OCI-LY1 (cell line): ENCODE measurements around the gene BTBD9.

Experiments
- H2AFZ ChIP-seq: fragments of 200-600 bp; sonication (generic), shearing (Covaris generic); 2 replicates; pipeline ENCODE4 v1.6.0; 2014; ENCODE audit warnings: antibody characterized with exemption, mild to moderate bottlenecking, low read length
- H3F3A ChIP-seq: fragments of 200-600 bp; sonication (generic), shearing (Covaris generic); 2 replicates; pipeline ENCODE4 v1.6.0; 2014; ENCODE audit warnings: mild to moderate bottlenecking, antibody characterized with exemption, low read length, moderate library complexity; ENCODE audit not compliant: insufficient read depth
- H3K27ac ChIP-seq: fragments of 200-600 bp; sonication (generic); 2 replicates; pipeline ENCODE4 v1.5.1; 2014; ENCODE audit warnings: low read length, mixed run types, mild to moderate bottlenecking, low read depth; ENCODE audit not compliant: poor library complexity, severe bottlenecking
- H3K27me3 ChIP-seq: fragments of 200-600 bp; sonication (generic); 2 replicates; pipeline ENCODE4 v1.6.0; 2014; ENCODE audit warnings: antibody characterized with exemption, mild to moderate bottlenecking, low read length, moderate library complexity; ENCODE audit not compliant: insufficient read depth
- H3K36me3 ChIP-seq: fragments of 200-600 bp; sonication (generic); 2 replicates; pipeline ENCODE4 v1.6.1; 2014; ENCODE audit warnings: mild to moderate bottlenecking, antibody characterized with exemption, low read length, moderate library complexity, mixed read lengths; ENCODE audit not compliant: insufficient read depth
- H3K4me1 ChIP-seq: fragments of 200-600 bp; sonication (generic); 2 replicates; pipeline ENCODE4 v1.5.1; 2014; ENCODE audit warnings: mild to moderate bottlenecking, low read length, moderate library complexity; ENCODE audit not compliant: insufficient read depth, severe bottlenecking
- H3K4me2 ChIP-seq: fragments of 200-600 bp; sonication (generic), shearing (Covaris generic); 2 replicates; pipeline ENCODE4 v1.6.1; 2014; ENCODE audit warnings: low read length
- H3K4me3 ChIP-seq: fragments of 200-600 bp; sonication (generic); 2 replicates; pipeline ENCODE4 v1.5.1; 2014; ENCODE audit warnings: low read length, low read depth, mild to moderate bottlenecking, mixed read lengths; ENCODE audit not compliant: poor library complexity, severe bottlenecking
- H3K79me2 ChIP-seq: fragments of 200-600 bp; shearing (Covaris generic); 2 replicates; pipeline ENCODE4 v1.6.1; 2016; ENCODE audit warnings: mixed run types, low read length, mixed read lengths; ENCODE audit not compliant: insufficient read depth
- H3K9ac ChIP-seq: fragments of 200-600 bp; sonication (generic), shearing (Covaris generic); 2 replicates; pipeline ENCODE4 v1.6.1; 2014; ENCODE audit warnings: mild to moderate bottlenecking, low read length, mixed read lengths
- H3K9me2 ChIP-seq: fragments of 200-600 bp; sonication (generic), shearing (Covaris generic); 2 replicates; pipeline ENCODE4 v1.6.1; 2014; ENCODE audit warnings: low read depth, mild to moderate bottlenecking, low read length, mixed read lengths
- H3K9me3 ChIP-seq: fragments of 200-600 bp; shearing (Covaris generic); 2 replicates; pipeline ENCODE4 v1.6.1; 2014; ENCODE audit warnings: low read length, mixed read lengths
- H4K20me1 ChIP-seq: fragments of 200-600 bp; sonication (generic), shearing (Covaris generic); 2 replicates; pipeline ENCODE4 v1.6.0; 2016; ENCODE audit warnings: mild to moderate bottlenecking, low read length; ENCODE audit not compliant: insufficient read depth
- CTCF ChIP-seq: fragments of 200-600 bp; sonication (generic), shearing (Covaris generic); IDR thresholded peaks from 2 replicates; pipeline ENCODE4 v1.5.1; 2017; ENCODE audit warnings: mild to moderate bottlenecking, antibody characterized with exemption, low read length, moderate library complexity, mixed read lengths
- EZH2 ChIP-seq: fragments of 200-600 bp; sonication (generic), shearing (Covaris generic); IDR thresholded peaks from 2 replicates; pipeline ENCODE4 v1.8.0; 2017; ENCODE audit warnings: borderline replicate concordance, mixed run types, mild to moderate bottlenecking, antibody characterized with exemption, low read length, moderate library complexity, mixed read lengths

BTBD9 gene

GRCh38 chr6:38320358-38320757 is 319.4 kb downstream of the BTBD9 start:
- H3K4me3 ChIP-seq: no peak overlapping the region
- H3K4me1 ChIP-seq: no peaks in the 10 kb centered on the region
- no peak overlapping the region for H3K9ac ChIP-seq
- H2AFZ ChIP-seq: no peak overlapping the region
- no peaks in the 10 kb centered on the region for H3K27me3 ChIP-seq
- no peaks in the 10 kb centered on the region for H3F3A ChIP-seq
- no peaks in the 10 kb centered on the region for H3K79me2 ChIP-seq
- no peaks in the 10 kb centered on the region for H3K9me3 ChIP-seq
- H3K4me2 ChIP-seq: no peak overlapping the region
- H3K27ac ChIP-seq: no peak overlapping the region
- no peaks in the 10 kb centered on the region for H3K9me2 ChIP-seq
- H3K36me3 ChIP-seq: no peaks in the 10 kb centered on the region
- TF ChIP-seq EZH2 (no peak), CTCF (no peak)
- no peaks in the 10 kb centered on the region for H4K20me1 ChIP-seq

GRCh38 chr6:38319256-38320212 is 320.2 kb downstream of the BTBD9 start:
- H3K36me3 ChIP-seq: no peaks in the 10 kb centered on the region
- H3K4me2 ChIP-seq: no peak overlapping the region
- H3K4me3 ChIP-seq: no peak overlapping the region
- no peaks in the 10 kb centered on the region for H3K9me2 ChIP-seq
- H3K27ac ChIP-seq: no peak overlapping the region
- H3K9ac ChIP-seq: no peak overlapping the region
- no peak overlapping the region for H2AFZ ChIP-seq
- H4K20me1 ChIP-seq: no peaks in the 10 kb centered on the region
- no peaks in the 10 kb centered on the region for H3K4me1 ChIP-seq
- no peaks in the 10 kb centered on the region for H3K9me3 ChIP-seq
- TF ChIP-seq CTCF: no peak
- TF ChIP-seq EZH2: no peak
- H3K79me2 ChIP-seq: no peaks in the 10 kb centered on the region
- H3F3A ChIP-seq: no peaks in the 10 kb centered on the region
- H3K27me3 ChIP-seq: no peaks in the 10 kb centered on the region

GRCh38 chr6:38316099-38316868 is 323.4 kb downstream of the BTBD9 start:
- H3K36me3 ChIP-seq: no peaks in the 10 kb centered on the region

More at GRCh38 chr6:38316099-38316868, 323.4 kb downstream of the BTBD9 start:
- no peaks in the 10 kb centered on the region for H3K4me1 ChIP-seq
- H3K27ac ChIP-seq: no peak overlapping the region
- no peak overlapping the region for H2AFZ ChIP-seq
- H3K4me3 ChIP-seq: no peak overlapping the region
- H3F3A ChIP-seq: no peaks in the 10 kb centered on the region
- TF ChIP-seq CTCF: no peak
- no peak for TF ChIP-seq EZH2
- no peak overlapping the region for H3K4me2 ChIP-seq
- H3K27me3 ChIP-seq: no peaks in the 10 kb centered on the region
- H4K20me1 ChIP-seq: no peaks in the 10 kb centered on the region
- no peaks in the 10 kb centered on the region for H3K9me2 ChIP-seq
- H3K9me3 ChIP-seq: no peaks in the 10 kb centered on the region
- H3K79me2 ChIP-seq: no peaks in the 10 kb centered on the region
- no peak overlapping the region for H3K9ac ChIP-seq
